ENCODE measurements around the gene MYL6B.

MYL6B gene

DNA sequence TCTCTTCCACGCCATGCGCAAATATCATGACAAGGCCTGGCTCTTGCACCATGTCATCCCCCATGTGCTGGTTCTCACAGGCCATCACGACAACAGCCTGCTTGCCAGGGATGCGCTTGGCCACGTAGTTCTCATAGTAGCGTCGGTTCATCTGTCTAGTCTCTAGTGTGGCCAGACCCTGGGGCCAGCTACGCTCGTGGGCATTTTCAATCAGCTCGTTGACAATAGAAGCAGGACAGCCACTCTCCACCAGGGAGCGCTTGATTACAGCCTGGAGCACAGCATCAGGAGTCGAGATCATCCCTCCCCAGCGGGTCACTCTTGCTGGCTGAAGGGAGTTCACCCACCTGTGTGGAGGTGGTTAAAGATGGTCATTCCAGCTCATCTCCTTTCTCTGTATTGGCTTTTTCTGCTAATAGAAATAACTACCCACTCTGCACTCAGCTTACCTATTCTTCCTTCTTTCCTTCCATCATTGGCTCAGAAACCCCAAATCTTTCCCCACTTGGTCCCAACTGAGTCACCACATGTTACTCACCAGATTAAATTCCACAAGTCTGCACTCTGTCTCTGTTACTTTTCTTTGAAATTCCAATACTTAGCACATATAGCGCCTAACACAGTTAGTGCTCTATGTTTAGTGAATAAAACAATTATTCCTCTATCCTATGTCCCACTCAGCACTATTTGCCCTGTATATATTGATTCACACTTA, 54.2 kb downstream of the MYL6B start:
- no peak overlapping the region for H3K27ac ChIP-seq
- TF ChIP-seq ZFX (IDR thresholded peaks at IDR 0.05), result no peak
- TF ChIP-seq, protein P1, sequence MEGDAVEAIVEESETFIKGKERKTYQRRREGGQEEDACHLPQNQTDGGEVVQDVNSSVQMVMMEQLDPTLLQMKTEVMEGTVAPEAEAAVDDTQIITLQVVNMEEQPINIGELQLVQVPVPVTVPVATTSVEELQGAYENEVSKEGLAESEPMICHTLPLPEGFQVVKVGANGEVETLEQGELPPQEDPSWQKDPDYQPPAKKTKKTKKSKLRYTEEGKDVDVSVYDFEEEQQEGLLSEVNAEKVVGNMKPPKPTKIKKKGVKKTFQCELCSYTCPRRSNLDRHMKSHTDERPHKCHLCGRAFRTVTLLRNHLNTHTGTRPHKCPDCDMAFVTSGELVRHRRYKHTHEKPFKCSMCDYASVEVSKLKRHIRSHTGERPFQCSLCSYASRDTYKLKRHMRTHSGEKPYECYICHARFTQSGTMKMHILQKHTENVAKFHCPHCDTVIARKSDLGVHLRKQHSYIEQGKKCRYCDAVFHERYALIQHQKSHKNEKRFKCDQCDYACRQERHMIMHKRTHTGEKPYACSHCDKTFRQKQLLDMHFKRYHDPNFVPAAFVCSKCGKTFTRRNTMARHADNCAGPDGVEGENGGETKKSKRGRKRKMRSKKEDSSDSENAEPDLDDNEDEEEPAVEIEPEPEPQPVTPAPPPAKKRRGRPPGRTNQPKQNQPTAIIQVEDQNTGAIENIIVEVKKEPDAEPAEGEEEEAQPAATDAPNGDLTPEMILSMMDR (conservative IDR thresholded peaks at IDR 0.05), result peak; percentile 64
